A549 (cell line): ENCODE measurements around the gene MFSD8. TPM values are rescaled to one million over a fixed set of nuclear protein-coding genes. Genes with fewer than 3 reads are reported as not detected.
"Not testable (repeated sequence)": the region's sequence is repeated elsewhere in the genome, so short reads cannot be mapped to it uniquely, and the experiment has no call there.

ENCODE experiments used
- ATAC-seq, 2 experiments: fragments of 200-7000 bp in 1 of 2; fragments of >200 bp in 1 of 2; cut with Nextera tagmentation in 1 of 2; cut with Tn5 transposase in 1 of 2; 3 replicates each; pipeline versions ENCODE4 v1.8.0 to v1.9.1; 2018 to 2020; ENCODE audit warnings: mild to moderate bottlenecking in 1 of 2, moderate library complexity in 1 of 2
- CTCF ChIA-PET: fragments of 300-600 bp; sonication (Branson Sonifier 250); formaldehyde crosslinking; extraction: SDS; loops from one replicate; lab custom pipeline; 2021; ENCODE audit warnings: antibody characterized with exemption, inconsistent platforms; lab: Yijun Ruan, JAX
- POLR2A ChIA-PET: fragments of 350-600 bp; formaldehyde crosslinking; extraction: SDS; loops from one replicate; lab custom pipeline; 2021; ENCODE audit warnings: antibody characterized with exemption, inconsistent platforms; lab: Yijun Ruan, JAX
- DNase-seq, 2 experiments: peaks; one replicate each; pipeline versions ENCODE4 v3.0.0 to v3.0.0-alpha.2; 2011 to 2016; ENCODE audit warnings: low read depth in 1 of 2, low spot score in 1 of 2
- FAIRE-seq: peaks from 2 replicates; lab custom pipeline; 2011; peaks lifted over from hg19 to GRCh38; lab: Jason Lieb, UNC
- H3K27ac ChIP-seq, 2 experiments: fragments of >200 bp; sonication (Bioruptor Twin); formaldehyde crosslinking; 3 replicates each; pipeline ENCODE4 v1.5.1; 2016 to 2017
- H3K4me1 ChIP-seq: fragments of >200 bp; sonication (Bioruptor Twin); formaldehyde crosslinking; 3 replicates; pipeline ENCODE4 v1.6.1; 2016
- H3K4me2 ChIP-seq: fragments of >200 bp; sonication (Bioruptor Twin); formaldehyde crosslinking; 3 replicates; pipeline ENCODE4 v1.6.1; 2016
- H3K4me3 ChIP-seq: fragments of >200 bp; sonication (Bioruptor Twin); formaldehyde crosslinking; 3 replicates; pipeline ENCODE4 v1.5.1; 2016
- H3K9me3 ChIP-seq: fragments of >200 bp; sonication (Bioruptor Twin); formaldehyde crosslinking; 3 replicates; pipeline ENCODE4 v1.6.1; 2016
- BHLHE40 ChIP-seq: IDR thresholded peaks from 2 replicates; pipeline ENCODE4 v1.6.1; 2012; ENCODE audit warnings: low read depth, low read length, inconsistent platforms
- CBX8 ChIP-seq: fragments of 200-600 bp; sonication (generic); IDR thresholded peaks from 2 replicates; pipeline ENCODE4 v1.6.1; 2016
- CHD4 ChIP-seq: fragments of 200-600 bp; sonication (generic); IDR thresholded peaks from 2 replicates; pipeline ENCODE4 v1.6.1; 2016; ENCODE audit warnings: antibody characterized with exemption, mild to moderate bottlenecking, borderline replicate concordance
- CTCF ChIP-seq: fragments of >200 bp; sonication (Bioruptor Twin); formaldehyde crosslinking; IDR thresholded peaks from 3 replicates; pipeline ENCODE4 v1.5.1; 2016
- EHF ChIP-seq: fragments of 250-450 bp; sonication (Bioruptor Pico); IDR thresholded peaks from 2 replicates; pipeline ENCODE4 v1.5.0; 2020; ENCODE audit warnings: mild to moderate bottlenecking
- EHMT2 ChIP-seq: fragments of 200-600 bp; sonication (generic); IDR thresholded peaks from 2 replicates; pipeline ENCODE4 v1.6.1; 2016; ENCODE audit warnings: antibody characterized with exemption, low read depth, mild to moderate bottlenecking, moderate library complexity
- EP300 ChIP-seq, 2 experiments: fragments of >200 bp; sonication (Bioruptor Twin); formaldehyde crosslinking; IDR thresholded peaks; 2 replicates in 1 of 2; 3 replicates in 1 of 2; pipeline ENCODE4 v1.6.1; 2016 to 2017
- FOSB ChIP-seq: fragments of 250-450 bp; sonication (Bioruptor Pico); IDR thresholded peaks from 2 replicates; pipeline ENCODE4 v1.5.0; 2020; ENCODE audit warnings: mild to moderate bottlenecking, moderate library complexity
- FOSL2 ChIP-seq, 2 experiments: fragments of 450-650 bp in 1 of 2; fragments of >200 bp in 1 of 2; sonication (Bioruptor Twin) in 1 of 2; formaldehyde crosslinking; IDR thresholded peaks; 2 replicates each; pipeline versions ENCODE4 v1.5.0 to v1.6.1; 2016 to 2020; ENCODE audit warnings: mild to moderate bottlenecking in 1 of 2, moderate library complexity in 1 of 2
- FOXS1 ChIP-seq: fragments of 250-450 bp; sonication (Bioruptor Pico); IDR thresholded peaks from 2 replicates; pipeline ENCODE4 v1.5.0; 2020; ENCODE audit warnings: mild to moderate bottlenecking, moderate library complexity
- HOXB5 ChIP-seq: fragments of 250-450 bp; sonication (Bioruptor Pico); IDR thresholded peaks from 2 replicates; pipeline ENCODE4 v1.5.0; 2020; ENCODE audit warnings: mild to moderate bottlenecking, moderate library complexity
- KDM5A ChIP-seq: fragments of 200-600 bp; sonication (generic); IDR thresholded peaks from 2 replicates; pipeline ENCODE4 v1.6.1; 2016; ENCODE audit warnings: antibody characterized with exemption, mild to moderate bottlenecking
- PHF8 ChIP-seq: fragments of 200-600 bp; sonication (generic); IDR thresholded peaks from 2 replicates; pipeline ENCODE4 v1.6.1; 2016; ENCODE audit warnings: low read depth, mild to moderate bottlenecking, antibody characterized with exemption, moderate library complexity, borderline replicate concordance
- RAD21 ChIP-seq, 2 experiments: fragments of >200 bp in 1 of 2; sonication (Bioruptor Twin) in 1 of 2; formaldehyde crosslinking in 1 of 2; IDR thresholded peaks in 1 of 2; conservative IDR thresholded peaks in 1 of 2; 2 replicates in 1 of 2; 3 replicates in 1 of 2; pipeline ENCODE4 v1.6.1; 2012 to 2018; ENCODE audit warnings: inconsistent platforms in 1 of 2
- SMC3 ChIP-seq: fragments of >200 bp; sonication (Bioruptor Twin); formaldehyde crosslinking; IDR thresholded peaks from 3 replicates; pipeline ENCODE4 v1.6.1; 2018; ENCODE audit warnings: inconsistent platforms
- SREBF2 ChIP-seq: fragments of 450-650 bp; IDR thresholded peaks from 2 replicates; pipeline ENCODE4 v1.6.1; 2014; ENCODE audit warnings: mild to moderate bottlenecking, moderate library complexity
- ZNF302 ChIP-seq: fragments of 250-450 bp; sonication (Bioruptor Pico); IDR thresholded peaks from 2 replicates; pipeline ENCODE4 v1.9.0; 2021; ENCODE audit warnings: inconsistent platforms, mild to moderate bottlenecking, moderate library complexity
- WGBS: methylation state at CpG from one replicate; pipeline ENCODE4 v1.1.6; 2017; ENCODE audit errors: missing lambda C conversion rate; 5-methylcytosine and 5-hydroxymethylcytosine counted together
- polyA plus RNA-seq, 4 experiments: library from polyadenylated mRNA; depleted of rRNA in 3 of 4; stranded (reverse); fragments of >200 nt; fragmentation: RNase III in 1 of 4; extraction: RNeasy Plus Mini Kit Qiagen cat#74134 plus additional on column Dnase treatment in 1 of 4; gene quantifications; 2 replicates in 3 of 4; 3 replicates in 1 of 4; pipeline ENCODE4 v1.2.3, GENCODE V29; 2011 to 2017
- TF ChIP-seq, protein P1 (sequence below): fragments of 250-450 bp; sonication (Bioruptor Pico); IDR thresholded peaks from 2 replicates; pipeline ENCODE4 v1.5.0; 2020; ENCODE audit warnings: low read depth, mild to moderate bottlenecking, moderate library complexity

The MFSD8 gene
- polyA plus RNA-seq, 2 of the 4 experiments (the other 2 are of a cell fraction), result 10.1 to 22.3 TPM

DNA sequence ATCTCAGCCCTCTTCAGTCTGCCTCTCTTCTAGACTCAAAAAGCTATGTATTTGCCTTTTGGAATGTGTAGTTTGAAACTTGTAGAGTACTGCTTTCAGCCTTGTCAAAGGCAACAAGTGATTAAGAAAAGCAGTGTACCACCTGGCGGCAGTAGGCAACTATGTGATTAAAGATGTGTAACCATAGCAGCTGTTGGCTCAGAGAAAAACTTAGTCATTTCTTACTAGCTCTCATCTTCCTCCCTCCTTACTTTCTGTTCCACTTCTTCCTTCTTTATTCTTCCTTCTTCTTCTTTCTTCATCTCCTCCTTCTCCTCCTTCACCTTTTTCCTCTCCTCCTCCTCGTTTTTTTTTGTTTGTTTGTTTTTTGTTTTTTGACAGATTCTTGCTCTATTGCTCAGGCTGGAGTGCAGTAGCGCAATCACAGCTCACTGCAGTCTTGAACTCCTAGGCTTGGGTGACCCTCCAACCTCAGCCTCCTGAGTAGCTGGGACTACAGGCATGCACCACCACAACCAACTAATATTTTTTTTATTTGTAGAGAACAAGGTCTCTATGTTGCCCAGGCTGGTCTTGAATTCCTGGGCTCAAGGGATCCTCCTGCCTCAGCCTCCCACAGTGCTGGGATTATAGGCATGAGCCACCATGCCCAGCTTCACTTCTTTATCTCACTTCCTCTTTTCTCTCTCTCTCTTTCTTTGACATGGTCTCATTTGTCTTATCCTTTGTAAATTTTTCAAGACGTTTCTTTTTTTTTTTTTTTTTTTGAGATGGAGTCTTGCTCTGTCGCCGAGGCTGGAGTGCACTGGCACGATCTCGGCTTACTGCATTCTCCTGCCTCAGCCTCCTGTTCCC, 32.8 kb upstream of the MFSD8 start:
- TF ChIP-seq EHMT2 (no peak), SMC3 (peak; percentile 62), RAD21 (conservative IDR thresholded peaks at IDR 0.05 in 1 of 2, IDR thresholded peaks at IDR 0.05 in 1 of 2) (peak; percentile 55 to 64), CTCF (peak; percentile 49), FOSL2 (IDR thresholded peaks at IDR 0.05) (no peak), FOSL2 (CRISPR knock-in tag; IDR thresholded peaks at IDR 0.05) (0 out of 2 replicates have a peak, but pooled peaks have one; percentile 28)
- no peaks in the 10 kb centered on the region for H3K9me3 ChIP-seq
- peak; percentile 98 to 99 for ATAC-seq
- DNase-seq, result peak; percentile 58 to 71
- CTCF ChIA-PET, result interaction anchor here (0.6 to 1.6 kb wide), 9 partner anchors 12 to 1511 kb away, joined by 3 to 9 read pairs (median 4); partner anchors contain the start of genes ABHD18 and MFSD8
- H3K4me1 ChIP-seq, result peaks cover 37% of the 10 kb centered on the region
- FAIRE-seq, result peak; percentile 81
- no peak overlapping the region for H3K4me2 ChIP-seq
- H3K27ac ChIP-seq, result peak overlapping the region in 1 of 2 experiments; percentile 56; a peak in 2 of 6 replicates
- WGBS, result 76% methylated on average over 8 of the region's 8 CpGs
- no peak overlapping the region for H3K4me3 ChIP-seq
- POLR2A ChIA-PET, result interaction anchor here (1.0 kb wide), 1 partner anchor 32 kb away, joined by 5 read pairs; the partner anchor contains the start of genes ABHD18 and MFSD8

GRCh38 chr4:127996521-127996920, 31.5 kb upstream of the MFSD8 start:
- H3K4me3 ChIP-seq, ATAC-seq, H3K9me3 ChIP-seq, FAIRE-seq, DNase-seq, POLR2A ChIA-PET, H3K4me2 ChIP-seq: not testable (repeated sequence)
- 89% methylated on average over 6 of the region's 6 CpGs for WGBS
- peaks cover 37% of the 10 kb centered on the region for H3K4me1 ChIP-seq
- CTCF ChIA-PET, result interaction anchor here (1.2 kb wide), 1 partner anchor 24 kb away, joined by 3 read pairs; no protein-coding TSS in a partner anchor
- H3K27ac ChIP-seq, result peak overlapping the region in 1 of 2 experiments; percentile 53; a peak in 3 of 6 replicates

- 11% methylated on average over 1 of the region's 1 CpG for WGBS
- ChIA-PET POLR2A (interaction anchor here (1.6 kb wide), 1 partner anchor 30 kb away, joined by 3 read pairs; the partner anchor contains the start of gene ABHD18), CTCF (interaction anchor here (0.9 kb wide), 1 partner anchor 28 kb away, joined by 4 read pairs; no protein-coding TSS in a partner anchor)
- Histone ChIP-seq H3K9me3 (no peaks in the 10 kb centered on the region), H3K27ac (peak overlapping the region; percentile 31 to 53), H3K4me3 (no peak overlapping the region), H3K4me1 (peaks cover 37% of the 10 kb centered on the region), H3K4me2 (peak overlapping the region; percentile 61)
- TF ChIP-seq FOSL2 (IDR thresholded peaks at IDR 0.05) (no peak), FOSL2 (CRISPR knock-in tag; IDR thresholded peaks at IDR 0.05) (peak; percentile 49), SREBF2 (no peak), KDM5A (no peak)
- no peak for FAIRE-seq
- ATAC-seq, result peak; percentile 80 to 81; a peak in 5 of 6 replicates
- DNase-seq, result peak; percentile 26 to 44
Measured at GRCh38 chr4:127995776-127996175, 30.8 kb upstream of the MFSD8 start.

- TF ChIP-seq CBX8, result no peak
- TF ChIP-seq PHF8, result no peak
- no peak for TF ChIP-seq CHD4
- no peak for TF ChIP-seq SREBF2
- TF ChIP-seq, protein P1, sequence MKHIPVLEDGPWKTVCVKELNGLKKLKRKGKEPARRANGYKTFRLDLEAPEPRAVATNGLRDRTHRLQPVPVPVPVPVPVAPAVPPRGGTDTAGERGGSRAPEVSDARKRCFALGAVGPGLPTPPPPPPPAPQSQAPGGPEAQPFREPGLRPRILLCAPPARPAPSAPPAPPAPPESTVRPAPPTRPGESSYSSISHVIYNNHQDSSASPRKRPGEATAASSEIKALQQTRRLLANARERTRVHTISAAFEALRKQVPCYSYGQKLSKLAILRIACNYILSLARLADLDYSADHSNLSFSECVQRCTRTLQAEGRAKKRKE (CRISPR knock-in tag), result no peak
- TF ChIP-seq BHLHE40, result no peak
- TF ChIP-seq HOXB5, result no peak
- no peak for TF ChIP-seq ZNF302 (CRISPR knock-in tag)
- no peak for TF ChIP-seq EP300 (IDR thresholded peaks at IDR 0.05)
- TF ChIP-seq CTCF, result no peak
- no peak for TF ChIP-seq FOXS1 (CRISPR knock-in tag)
- no peak for TF ChIP-seq KDM5A
- TF ChIP-seq FOSB (CRISPR knock-in tag), result no peak
- TF ChIP-seq EHF, result no peak
- no peak for DNase-seq
- Histone ChIP-seq H3K4me1 (peaks cover 37% of the 10 kb centered on the region), H3K4me3 (no peak overlapping the region), H3K9me3 (no peaks in the 10 kb centered on the region), H3K27ac (no peak overlapping the region), H3K4me2 (no peak overlapping the region)
- FAIRE-seq, result no peak
- POLR2A ChIA-PET, result no interaction called here
- no peak for ATAC-seq
- CTCF ChIA-PET, result no interaction called here
- 88% methylated on average over 2 of the region's 2 CpGs for WGBS
Measured at GRCh38 chr4:127993151-127993550, 28.2 kb upstream of the MFSD8 start.
